Measurements from ENCODE around the gene TCTN2.

DNA sequence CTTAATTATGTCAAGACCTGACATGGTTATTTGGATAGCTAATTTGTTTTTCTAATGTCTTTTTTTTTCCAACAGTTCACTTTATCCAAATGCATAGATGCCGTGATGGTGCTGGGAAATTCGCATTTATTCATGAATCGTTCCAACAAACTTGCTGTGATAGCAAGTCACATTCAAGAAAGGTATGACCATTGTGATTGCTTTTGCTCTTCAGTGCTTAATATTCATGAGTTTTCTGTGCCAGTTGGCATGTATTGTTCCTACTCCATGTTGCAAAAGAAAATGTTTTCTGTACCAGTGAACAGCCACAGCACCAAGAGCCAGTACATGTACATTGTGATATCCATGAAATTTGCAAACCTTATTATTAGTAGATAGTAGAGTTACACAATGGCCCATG is 25.5 kb upstream of the TCTN2 start:
- TF ChIP-seq, protein P1, sequence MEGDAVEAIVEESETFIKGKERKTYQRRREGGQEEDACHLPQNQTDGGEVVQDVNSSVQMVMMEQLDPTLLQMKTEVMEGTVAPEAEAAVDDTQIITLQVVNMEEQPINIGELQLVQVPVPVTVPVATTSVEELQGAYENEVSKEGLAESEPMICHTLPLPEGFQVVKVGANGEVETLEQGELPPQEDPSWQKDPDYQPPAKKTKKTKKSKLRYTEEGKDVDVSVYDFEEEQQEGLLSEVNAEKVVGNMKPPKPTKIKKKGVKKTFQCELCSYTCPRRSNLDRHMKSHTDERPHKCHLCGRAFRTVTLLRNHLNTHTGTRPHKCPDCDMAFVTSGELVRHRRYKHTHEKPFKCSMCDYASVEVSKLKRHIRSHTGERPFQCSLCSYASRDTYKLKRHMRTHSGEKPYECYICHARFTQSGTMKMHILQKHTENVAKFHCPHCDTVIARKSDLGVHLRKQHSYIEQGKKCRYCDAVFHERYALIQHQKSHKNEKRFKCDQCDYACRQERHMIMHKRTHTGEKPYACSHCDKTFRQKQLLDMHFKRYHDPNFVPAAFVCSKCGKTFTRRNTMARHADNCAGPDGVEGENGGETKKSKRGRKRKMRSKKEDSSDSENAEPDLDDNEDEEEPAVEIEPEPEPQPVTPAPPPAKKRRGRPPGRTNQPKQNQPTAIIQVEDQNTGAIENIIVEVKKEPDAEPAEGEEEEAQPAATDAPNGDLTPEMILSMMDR (conservative IDR thresholded peaks at IDR 0.05; ENCODE audit: low read depth, low read length): no peak
- TF ChIP-seq POLR2A (IDR thresholded peaks at IDR 0.05; ENCODE audit: low read depth, low read length) (no peak), CHD1 (IDR thresholded peaks at IDR 0.05; ENCODE audit: low read depth, low read length) (no peak), BHLHE40 (IDR thresholded peaks at IDR 0.05; ENCODE audit: low read depth, low read length) (no peak)
- TF ChIP-seq, protein P2, sequence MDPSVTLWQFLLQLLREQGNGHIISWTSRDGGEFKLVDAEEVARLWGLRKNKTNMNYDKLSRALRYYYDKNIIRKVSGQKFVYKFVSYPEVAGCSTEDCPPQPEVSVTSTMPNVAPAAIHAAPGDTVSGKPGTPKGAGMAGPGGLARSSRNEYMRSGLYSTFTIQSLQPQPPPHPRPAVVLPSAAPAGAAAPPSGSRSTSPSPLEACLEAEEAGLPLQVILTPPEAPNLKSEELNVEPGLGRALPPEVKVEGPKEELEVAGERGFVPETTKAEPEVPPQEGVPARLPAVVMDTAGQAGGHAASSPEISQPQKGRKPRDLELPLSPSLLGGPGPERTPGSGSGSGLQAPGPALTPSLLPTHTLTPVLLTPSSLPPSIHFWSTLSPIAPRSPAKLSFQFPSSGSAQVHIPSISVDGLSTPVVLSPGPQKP (IDR thresholded peaks at IDR 0.05; ENCODE audit: borderline replicate concordance, low read depth, low read length): no peak

Data from IMR-90 (cell line).